G401.6 (cell line): ENCODE measurements around the gene CNNM3.

ENCODE experiments used
- FAIRE-seq: peaks from 2 replicates; lab custom pipeline; 2012; peaks lifted over from hg19 to GRCh38; lab: Jason Lieb, UNC

Gene CNNM3

GRCh38 chr2:96864343-96865091, 48.4 kb downstream of the CNNM3 start:
- no peak for FAIRE-seq

- no peak for FAIRE-seq
Measured at GRCh38 chr2:96865654-96866053, 49.6 kb downstream of the CNNM3 start.

GRCh38 chr2:96866149-96866548, 50.1 kb downstream of the CNNM3 start:
- no peak for FAIRE-seq

- FAIRE-seq: no peak
Measured at GRCh38 chr2:96866586-96866985, 50.5 kb downstream of the CNNM3 start.

GRCh38 chr2:96866986-96867755, 51.1 kb downstream of the CNNM3 start:
- FAIRE-seq: no peak

GRCh38 chr2:96867756-96868554, 51.9 kb downstream of the CNNM3 start:
- FAIRE-seq: no peak

GRCh38 chr2:96868555-96869280, 52.6 kb downstream of the CNNM3 start:
- no peak for FAIRE-seq

- FAIRE-seq: no peak
Measured at GRCh38 chr2:96869281-96869821, 53.3 kb downstream of the CNNM3 start.

GRCh38 chr2:96869822-96870625, 54.0 kb downstream of the CNNM3 start, which contains the start of gene SEMA4C:
SEMA4C (minus strand) TSS chr2:96870080; CDS start chr2:96867886, 2,194 bp downstream.
- FAIRE-seq: no peak

- no peak for FAIRE-seq
Measured at GRCh38 chr2:96870626-96871255, 54.7 kb downstream of the CNNM3 start.

GRCh38 chr2:96872591-96873349, 56.7 kb downstream of the CNNM3 start:
- FAIRE-seq: no peak

- FAIRE-seq: no peak
Measured at GRCh38 chr2:96873651-96874096, 57.6 kb downstream of the CNNM3 start.

- no peak for FAIRE-seq
Measured at GRCh38 chr2:96874198-96874831, 58.2 kb downstream of the CNNM3 start.

- FAIRE-seq: no peak
Measured at GRCh38 chr2:96875498-96876268, 59.6 kb downstream of the CNNM3 start.

GRCh38 chr2:96876269-96877041, 60.4 kb downstream of the CNNM3 start:
- no peak for FAIRE-seq

GRCh38 chr2:96877042-96877451, 61.0 kb downstream of the CNNM3 start:
- FAIRE-seq: no peak

- no peak for FAIRE-seq
Measured at GRCh38 chr2:96877631-96878092, 61.6 kb downstream of the CNNM3 start.
